ENCODE measurements around the gene FBXL16. TPM values are rescaled to one million over a fixed set of nuclear protein-coding genes. Genes with fewer than 3 reads are reported as not detected.

The FBXL16 gene
- total and polyA plus RNA-seq, 2 of the 13 experiments (the other 11 are each of a cell fraction or from before 2014, with no cell fraction given): 0.22 to 2.0 TPM

DNA sequence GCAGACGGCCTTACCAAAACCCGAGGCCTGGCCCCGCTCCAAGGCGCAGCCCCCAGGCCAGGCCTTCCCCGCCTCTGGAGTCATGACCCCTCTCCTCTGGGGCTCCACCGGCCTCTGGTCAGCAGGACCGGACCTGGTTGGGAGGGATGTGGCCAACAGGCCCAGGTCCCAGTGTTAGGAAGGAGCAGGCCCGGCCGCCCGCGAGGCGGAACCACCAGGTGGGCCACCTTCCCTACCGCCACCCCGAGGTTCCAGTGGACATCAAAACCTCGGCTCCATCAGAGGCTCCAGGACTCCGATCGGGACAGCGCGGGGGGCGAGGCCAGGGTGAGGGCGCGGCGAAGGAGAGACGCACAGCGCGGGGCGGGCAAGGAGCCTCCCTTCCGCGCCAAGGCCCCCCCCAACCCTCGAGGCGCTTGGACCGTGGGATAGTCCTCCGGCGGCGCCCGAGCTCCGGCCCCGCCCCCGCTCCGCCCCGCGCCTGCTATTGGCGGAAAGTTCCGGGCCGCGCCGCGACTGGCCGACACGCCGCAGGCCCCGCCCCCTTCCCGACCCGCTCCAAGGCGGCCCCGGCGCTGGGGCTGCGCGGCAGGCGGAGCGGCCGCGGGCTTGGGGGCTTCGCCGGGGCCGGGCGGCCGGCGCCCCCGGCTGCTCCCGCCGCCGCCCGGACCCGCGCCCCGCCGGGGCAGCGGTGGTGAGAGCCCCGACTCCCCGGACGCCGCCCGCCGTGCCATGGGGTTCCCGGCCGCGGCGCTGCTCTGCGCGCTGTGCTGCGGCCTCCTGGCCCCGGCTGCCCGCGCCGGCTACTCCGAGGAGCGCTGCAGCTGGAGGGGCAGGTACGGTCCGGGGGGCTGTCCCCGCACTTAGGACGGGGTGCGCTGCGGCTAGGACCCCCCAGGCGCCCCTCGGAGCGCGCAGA is 9.2 kb upstream of the FBXL16 start, which contains the start of gene METRN (continued):
- TF ChIP-seq ZNF263 (CRISPR knock-in tag; IDR thresholded peaks at IDR 0.05): no peak
- no peak for TF ChIP-seq NCOA5 (CRISPR knock-in tag; IDR thresholded peaks at IDR 0.05)
- peak; percentile 72 for TF ChIP-seq SP2 (CRISPR knock-in tag; IDR thresholded peaks at IDR 0.05)
- TF ChIP-seq AGO2 (optimal IDR thresholded peaks at IDR 0.05; ENCODE audit: low read depth, low read length): peak; percentile 50
- TF ChIP-seq SSRP1 (CRISPR knock-in tag; IDR thresholded peaks at IDR 0.05): no peak
- TF ChIP-seq, protein P1, sequence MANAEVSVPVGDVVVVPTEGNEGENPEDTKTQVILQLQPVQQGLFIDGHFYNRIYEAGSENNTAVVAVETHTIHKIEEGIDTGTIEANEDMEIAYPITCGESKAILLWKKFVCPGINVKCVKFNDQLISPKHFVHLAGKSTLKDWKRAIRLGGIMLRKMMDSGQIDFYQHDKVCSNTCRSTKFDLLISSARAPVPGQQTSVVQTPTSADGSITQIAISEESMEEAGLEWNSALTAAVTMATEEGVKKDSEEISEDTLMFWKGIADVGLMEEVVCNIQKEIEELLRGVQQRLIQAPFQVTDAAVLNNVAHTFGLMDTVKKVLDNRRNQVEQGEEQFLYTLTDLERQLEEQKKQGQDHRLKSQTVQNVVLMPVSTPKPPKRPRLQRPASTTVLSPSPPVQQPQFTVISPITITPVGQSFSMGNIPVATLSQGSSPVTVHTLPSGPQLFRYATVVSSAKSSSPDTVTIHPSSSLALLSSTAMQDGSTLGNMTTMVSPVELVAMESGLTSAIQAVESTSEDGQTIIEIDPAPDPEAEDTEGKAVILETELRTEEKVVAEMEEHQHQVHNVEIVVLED (CRISPR knock-in tag; IDR thresholded peaks at IDR 0.05; ENCODE audit: borderline replicate concordance): 0 out of 2 replicates have a peak, but pooled peaks have one; percentile 37
- 0 out of 2 replicates have a peak, but pooled peaks have one; percentile 34 for TF ChIP-seq ZNF772 (CRISPR knock-in tag; IDR thresholded peaks at IDR 0.05)
- peak; percentile 49; the same call in 1 of the 2 replicates for TF ChIP-seq BORCS8-MEF2B (CRISPR knock-in tag; IDR thresholded peaks at IDR 0.05)
- TF ChIP-seq ARID4A (CRISPR knock-in tag; IDR thresholded peaks at IDR 0.05; ENCODE audit: borderline replicate concordance): peak; percentile 44
- TF ChIP-seq, protein P2, sequence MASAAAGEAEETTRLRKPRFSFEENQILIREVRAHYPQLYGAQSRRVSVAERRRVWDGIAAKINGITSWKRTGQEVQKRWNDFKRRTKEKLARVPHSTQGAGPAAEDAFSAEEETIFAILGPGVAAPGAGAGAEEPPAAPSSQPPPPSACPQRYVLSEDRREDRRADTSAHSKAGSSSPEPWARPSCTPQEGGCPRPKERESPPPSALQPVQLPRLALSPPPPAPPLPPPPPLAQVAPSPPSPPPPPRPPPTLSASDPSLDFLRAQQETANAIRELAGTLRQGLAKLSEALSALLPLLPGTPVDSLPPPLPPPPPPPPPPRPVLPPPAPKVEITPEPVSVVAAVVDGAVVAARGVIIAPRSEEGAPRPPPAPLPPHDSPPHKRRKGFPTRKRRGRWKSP (CRISPR knock-in tag; IDR thresholded peaks at IDR 0.05): peak; percentile 48; the same call in 1 of the 2 replicates
- no peak for TF ChIP-seq MTF1 (CRISPR knock-in tag; IDR thresholded peaks at IDR 0.05)
- 0 out of 2 replicates have a peak, but pooled peaks have one; percentile 15 for TF ChIP-seq SAP130 (CRISPR knock-in tag; IDR thresholded peaks at IDR 0.05; ENCODE audit: low read depth)
- no peak for TF ChIP-seq ZNF234 (CRISPR knock-in tag; conservative IDR thresholded peaks at IDR 0.05)
- TF ChIP-seq BCL6 (CRISPR knock-in tag; IDR thresholded peaks at IDR 0.05): peak; percentile 27; the same call in 1 of the 2 replicates
- no peak for TF ChIP-seq MAZ (IDR thresholded peaks at IDR 0.05; ENCODE audit: borderline replicate concordance, low read depth, low read length)
- peak; percentile 47; the same call in 1 of the 2 replicates for TF ChIP-seq MAZ (CRISPR knock-in tag; IDR thresholded peaks at IDR 0.05; ENCODE audit: low read depth)
- 0 out of 2 replicates have a peak, but pooled peaks have one; percentile 13 for TF ChIP-seq MEIS2 (CRISPR knock-in tag; IDR thresholded peaks at IDR 0.05)
- 0 out of 2 replicates have a peak, but pooled peaks have one; percentile 32 for TF ChIP-seq ZNF563 (CRISPR knock-in tag; IDR thresholded peaks at IDR 0.05)
- TF ChIP-seq GZF1 (CRISPR knock-in tag; IDR thresholded peaks at IDR 0.05): peak; percentile 81; the same call in 1 of the 2 replicates
- TF ChIP-seq ZBTB38 (CRISPR knock-in tag; IDR thresholded peaks at IDR 0.05): peak; percentile 73; the same call in 1 of the 2 replicates
